ENCODE data around the gene CA11.

GRCh38 chr19:48686088-48686487 lies 40.1 kb upstream of the CA11 start:
- TF ChIP-seq CTCF (IDR thresholded peaks at IDR 0.05) = no peak
- TF ChIP-seq POLR2A (IDR thresholded peaks at IDR 0.05) = no peak
- TF ChIP-seq POLR2AphosphoS5 (IDR thresholded peaks at IDR 0.05) = no peak

Measured in transverse colon (tissue), 4 donors.